Esophagus (tissue), 2 donors: ENCODE measurements around the gene TMEM203. TPM values are rescaled to one million over a fixed set of nuclear protein-coding genes. Genes with fewer than 3 reads are reported as not detected.

Experiments used
- H3K27ac ChIP-seq, 2 donors: one replicate each; pipeline ENCODE4 v1.5.1; 2013; ENCODE audit warnings: low read depth in 2 of 2, mild to moderate bottlenecking in 2 of 2, inconsistent platforms in 1 of 2, low read length in 1 of 2, moderate library complexity in 1 of 2
- H3K27me3 ChIP-seq, 2 donors: one replicate each; pipeline ENCODE4 v1.6.1; 2013; ENCODE audit warnings: low read length in 2 of 2, control low read depth in 1 of 2, mild to moderate bottlenecking in 1 of 2; ENCODE audit not compliant: insufficient read depth in 2 of 2, control insufficient read depth in 1 of 2
- H3K36me3 ChIP-seq, 2 donors: one replicate each; pipeline ENCODE4 v1.6.1; 2013; ENCODE audit warnings: low read length in 1 of 2; ENCODE audit not compliant: control insufficient read depth in 2 of 2, insufficient read depth in 2 of 2
- H3K4me1 ChIP-seq, 2 donors: one replicate each; pipeline ENCODE4 v1.6.1; 2013; ENCODE audit warnings: low read length in 1 of 2; ENCODE audit not compliant: control insufficient read depth in 2 of 2, insufficient read depth in 2 of 2
- H3K4me3 ChIP-seq, 2 donors: one replicate each; pipeline ENCODE4 v1.5.1; 2013; ENCODE audit warnings: low read length in 2 of 2, mild to moderate bottlenecking in 2 of 2, low read depth in 1 of 2, moderate library complexity in 1 of 2
- H3K9me3 ChIP-seq, 2 donors: one replicate each; pipeline ENCODE4 v1.6.1; 2013; ENCODE audit warnings: mild to moderate bottlenecking in 2 of 2, low read depth in 1 of 2, low read length in 1 of 2, moderate library complexity in 1 of 2; ENCODE audit not compliant: control insufficient read depth in 2 of 2, insufficient read depth in 1 of 2
- WGBS, 2 donors: extraction: QIAGEN DNeasy Blood & Tissue Kit; methylation state at CpG; one replicate each; pipeline ENCODE4 v1.1.7; 2013; 5-methylcytosine and 5-hydroxymethylcytosine counted together
- polyA plus RNA-seq, 2 donors: library from polyadenylated mRNA; stranded (reverse); fragments of 200-250 nt; gene quantifications; one replicate each; pipeline ENCODE4 v1.2.3, GENCODE V29; 2013
- donor health status: healthy with polysubstance abuse.
- donor health status: Bipolar disorder and iron deficiency.

The TMEM203 gene
- polyA plus RNA-seq, 2 donors, result 21.6 to 27.5 TPM

- Histone ChIP-seq H3K36me3 (peaks cover 0 to 17% of the 10 kb centered on the region in 2 donors), H3K27ac (no peak overlapping the region)
- 84 to 89% methylated on average over 13 of the region's 13 CpGs for WGBS, 2 donors
Measured at GRCh38 chr9:137211532-137211931, 6.1 kb upstream of the TMEM203 start.

GRCh38 chr9:137206602-137207001, 1.2 kb upstream of the TMEM203 start:
- peaks cover 6 to 24% of the 10 kb centered on the region in 2 donors for H3K4me1 ChIP-seq

More at GRCh38 chr9:137211532-137211931, 6.1 kb upstream of the TMEM203 start:
- Histone ChIP-seq H3K4me1 (peaks cover 3 to 7% of the 10 kb centered on the region in 2 donors), H3K27me3 (no peaks in the 10 kb centered on the region), H3K9me3 (no peaks in the 10 kb centered on the region), H3K4me3 (no peak overlapping the region)

GRCh38 chr9:137204731-137205125, 720 bp downstream of the TMEM203 start:
- H3K4me3 ChIP-seq, result peak overlapping the region; percentile 81 to 95
- peaks cover 6 to 27% of the 10 kb centered on the region in 2 donors for H3K4me1 ChIP-seq
- 10 to 15% methylated on average over 21 of the region's 21 CpGs for WGBS, 2 donors
- no peaks in the 10 kb centered on the region for H3K9me3 ChIP-seq
- H3K36me3 ChIP-seq, result peaks cover 0 to 4% of the 10 kb centered on the region in 2 donors
- H3K27me3 ChIP-seq, result no peaks in the 10 kb centered on the region
- H3K27ac ChIP-seq, result peak overlapping the region; percentile 80 to 91

More at GRCh38 chr9:137206602-137207001, 1.2 kb upstream of the TMEM203 start:
- Histone ChIP-seq H3K27me3 (no peaks in the 10 kb centered on the region), H3K4me3 (peak overlapping the region in 1 of 2 donors; percentile 81), H3K36me3 (peaks cover 0 to 4% of the 10 kb centered on the region in 2 donors), H3K27ac (no peak overlapping the region), H3K9me3 (no peaks in the 10 kb centered on the region)
- WGBS, 2 donors, result 66 to 76% methylated on average over 7 of the region's 7 CpGs

GRCh38 chr9:137202966-137203365, 2.5 kb downstream of the TMEM203 start:
- Histone ChIP-seq H3K27ac (no peak overlapping the region), H3K4me1 (peaks cover 23 to 42% of the 10 kb centered on the region in 2 donors), H3K36me3 (no peaks in the 10 kb centered on the region), H3K27me3 (no peaks in the 10 kb centered on the region), H3K9me3 (no peaks in the 10 kb centered on the region), H3K4me3 (no peak overlapping the region)
- 75 to 77% methylated on average over 8 of the region's 8 CpGs for WGBS, 2 donors

- no peaks in the 10 kb centered on the region for H3K36me3 ChIP-seq
- H3K4me1 ChIP-seq, result peaks cover 28 to 46% of the 10 kb centered on the region in 2 donors
- no peaks in the 10 kb centered on the region for H3K27me3 ChIP-seq
- peak overlapping the region; percentile 75 to 79 for H3K4me3 ChIP-seq
- H3K9me3 ChIP-seq, result no peaks in the 10 kb centered on the region
- 14% methylated on average over 23 of the region's 23 CpGs for WGBS, 2 donors
- H3K27ac ChIP-seq, result peak overlapping the region; percentile 83 to 88
Measured at GRCh38 chr9:137201205-137201868, 4.1 kb downstream of the TMEM203 start.

- H3K36me3 ChIP-seq, result no peaks in the 10 kb centered on the region
- no peaks in the 10 kb centered on the region for H3K27me3 ChIP-seq
- peaks cover 28 to 47% of the 10 kb centered on the region in 2 donors for H3K4me1 ChIP-seq
- no peaks in the 10 kb centered on the region for H3K9me3 ChIP-seq
- WGBS, 2 donors, result 1% methylated on average over 95 to 118 of the region's 118 CpGs
- H3K27ac ChIP-seq, result peak within 1 kb of the TSS; percentile 90 to 93
- H3K4me3 ChIP-seq, result peak within 1 kb of the TSS; percentile 75 to 79
Measured at GRCh38 chr9:137200311-137201204, 4.9 kb downstream of the TMEM203 start, which contains the start of gene TPRN. Gene TPRN, minus strand, starts transcription at chr9:137200741. Its CDS starts 30 bp downstream, at chr9:137200711.

- H3K9me3 ChIP-seq, result no peaks in the 10 kb centered on the region
- H3K4me1 ChIP-seq, result peaks cover 29 to 51% of the 10 kb centered on the region in 2 donors
- WGBS, 2 donors, result 11 to 14% methylated on average over 42 to 51 of the region's 51 CpGs
- H3K27me3 ChIP-seq, result no peaks in the 10 kb centered on the region
- H3K27ac ChIP-seq, result peak overlapping the region; percentile 63 to 90
- H3K4me3 ChIP-seq, result peak overlapping the region; percentile 45 to 75
- H3K36me3 ChIP-seq, result no peaks in the 10 kb centered on the region
Measured at GRCh38 chr9:137199411-137200121, 5.9 kb downstream of the TMEM203 start.

GRCh38 chr9:137198902-137199283, 6.6 kb downstream of the TMEM203 start:
- Histone ChIP-seq H3K4me3 (peak overlapping the region; percentile 45 to 75), H3K36me3 (no peaks in the 10 kb centered on the region), H3K27ac (peak overlapping the region; percentile 55 to 63), H3K27me3 (no peaks in the 10 kb centered on the region), H3K4me1 (peaks cover 29 to 51% of the 10 kb centered on the region in 2 donors), H3K9me3 (no peaks in the 10 kb centered on the region)
- WGBS, 2 donors, result 65 to 72% methylated on average over 11 of the region's 11 CpGs
